ENCODE results near the gene MLLT1.

The MLLT1 gene

DNA sequence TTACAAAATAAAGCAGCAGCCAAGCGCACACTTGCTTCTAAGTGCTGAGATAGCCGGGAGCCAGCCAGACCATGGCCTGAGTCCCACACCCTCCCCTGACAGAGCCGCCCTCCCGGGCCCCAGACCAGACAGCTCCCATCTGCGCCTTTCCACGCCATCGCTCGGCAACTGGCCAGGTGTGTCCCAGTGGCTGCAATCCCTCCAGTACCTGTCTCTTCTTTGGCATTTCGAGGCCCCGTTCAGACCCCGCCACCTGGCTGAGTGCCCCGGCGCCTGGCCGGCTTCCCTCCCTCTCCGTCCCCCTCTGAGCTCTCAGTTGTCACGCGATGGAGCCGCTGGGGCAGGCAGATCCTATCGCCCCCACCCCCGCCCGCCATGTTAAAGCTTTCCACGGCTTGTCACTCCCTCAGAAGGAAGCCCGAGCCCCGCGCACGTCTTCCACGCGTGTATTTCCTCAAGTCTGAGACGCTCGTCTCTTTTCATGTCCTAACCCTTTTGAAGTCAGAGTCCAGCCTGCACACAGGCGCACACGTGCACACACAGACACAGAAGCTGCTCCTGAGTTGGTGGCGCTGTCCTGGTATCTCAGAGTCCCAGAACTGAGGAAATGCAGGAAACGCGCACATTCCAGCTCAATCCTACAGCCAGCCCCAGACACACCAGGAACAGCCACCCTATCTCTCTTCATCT is 7.9 kb downstream of the MLLT1 start:
- TF ChIP-seq, protein P1, sequence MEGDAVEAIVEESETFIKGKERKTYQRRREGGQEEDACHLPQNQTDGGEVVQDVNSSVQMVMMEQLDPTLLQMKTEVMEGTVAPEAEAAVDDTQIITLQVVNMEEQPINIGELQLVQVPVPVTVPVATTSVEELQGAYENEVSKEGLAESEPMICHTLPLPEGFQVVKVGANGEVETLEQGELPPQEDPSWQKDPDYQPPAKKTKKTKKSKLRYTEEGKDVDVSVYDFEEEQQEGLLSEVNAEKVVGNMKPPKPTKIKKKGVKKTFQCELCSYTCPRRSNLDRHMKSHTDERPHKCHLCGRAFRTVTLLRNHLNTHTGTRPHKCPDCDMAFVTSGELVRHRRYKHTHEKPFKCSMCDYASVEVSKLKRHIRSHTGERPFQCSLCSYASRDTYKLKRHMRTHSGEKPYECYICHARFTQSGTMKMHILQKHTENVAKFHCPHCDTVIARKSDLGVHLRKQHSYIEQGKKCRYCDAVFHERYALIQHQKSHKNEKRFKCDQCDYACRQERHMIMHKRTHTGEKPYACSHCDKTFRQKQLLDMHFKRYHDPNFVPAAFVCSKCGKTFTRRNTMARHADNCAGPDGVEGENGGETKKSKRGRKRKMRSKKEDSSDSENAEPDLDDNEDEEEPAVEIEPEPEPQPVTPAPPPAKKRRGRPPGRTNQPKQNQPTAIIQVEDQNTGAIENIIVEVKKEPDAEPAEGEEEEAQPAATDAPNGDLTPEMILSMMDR (IDR thresholded peaks at IDR 0.05; ENCODE audit: control insufficient read depth, insufficient read depth, low read depth, low read length, missing control alignments), result peak; percentile 22
- DNase-seq (ENCODE audit: low read depth), result peak; percentile 46
- peak overlapping the region; percentile 4 for H3K4me3 ChIP-seq (ENCODE audit: control insufficient read depth, low read depth, low read length)

DNA sequence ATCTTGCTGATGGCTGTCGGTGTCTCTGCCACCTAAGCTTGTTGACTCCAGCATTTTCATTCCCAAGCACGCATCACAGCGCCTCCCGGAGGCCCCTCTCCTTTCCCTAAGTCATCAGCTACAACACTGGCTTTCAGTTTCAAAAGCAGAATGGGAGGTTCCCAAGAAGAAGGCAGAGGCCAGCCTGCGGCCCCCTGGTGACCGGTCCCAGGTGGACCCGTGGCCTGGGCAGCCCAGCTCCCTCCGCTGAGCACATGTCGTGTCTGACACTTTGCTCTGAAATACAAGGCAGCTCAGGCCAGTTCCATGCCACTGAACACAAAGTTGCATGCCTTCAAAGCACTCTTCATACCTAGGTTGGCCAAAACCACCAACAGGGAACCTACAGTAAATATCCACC is 8.5 kb downstream of the MLLT1 start:
- TF ChIP-seq, protein P1 (IDR thresholded peaks at IDR 0.05; ENCODE audit: control insufficient read depth, insufficient read depth, low read depth, low read length, missing control alignments), result peak; percentile 41
- no peak for DNase-seq (ENCODE audit: low read depth)
- peak overlapping the region; percentile 4; the same call in 1 of the 2 replicates for H3K4me3 ChIP-seq (ENCODE audit: control insufficient read depth, low read depth, low read length)

DNA sequence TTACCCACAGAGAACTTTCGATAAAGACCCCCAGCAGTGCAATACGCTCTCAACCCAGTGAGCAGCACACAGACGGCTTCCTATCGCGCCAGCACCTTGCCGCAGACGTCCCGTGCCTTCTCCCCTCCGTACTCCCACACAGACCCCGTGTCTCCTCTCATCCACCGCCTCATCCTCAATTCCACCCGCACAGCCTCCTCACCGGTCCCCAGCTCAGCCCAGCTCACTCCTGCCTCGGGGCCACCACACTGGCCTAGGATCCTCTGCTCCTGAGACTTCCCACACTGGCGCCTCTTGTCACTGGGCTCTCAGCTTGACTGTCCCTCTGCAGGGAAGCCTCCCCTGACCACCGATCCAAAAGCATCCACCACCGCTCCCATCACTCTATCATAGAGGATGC is 9.0 kb downstream of the MLLT1 start:
- no peak overlapping the region for H3K4me3 ChIP-seq (ENCODE audit: control insufficient read depth, low read depth, low read length)
- TF ChIP-seq, protein P1 (IDR thresholded peaks at IDR 0.05; ENCODE audit: control insufficient read depth, insufficient read depth, low read depth, low read length, missing control alignments), result no peak
- DNase-seq (ENCODE audit: low read depth), result no peak

DNA sequence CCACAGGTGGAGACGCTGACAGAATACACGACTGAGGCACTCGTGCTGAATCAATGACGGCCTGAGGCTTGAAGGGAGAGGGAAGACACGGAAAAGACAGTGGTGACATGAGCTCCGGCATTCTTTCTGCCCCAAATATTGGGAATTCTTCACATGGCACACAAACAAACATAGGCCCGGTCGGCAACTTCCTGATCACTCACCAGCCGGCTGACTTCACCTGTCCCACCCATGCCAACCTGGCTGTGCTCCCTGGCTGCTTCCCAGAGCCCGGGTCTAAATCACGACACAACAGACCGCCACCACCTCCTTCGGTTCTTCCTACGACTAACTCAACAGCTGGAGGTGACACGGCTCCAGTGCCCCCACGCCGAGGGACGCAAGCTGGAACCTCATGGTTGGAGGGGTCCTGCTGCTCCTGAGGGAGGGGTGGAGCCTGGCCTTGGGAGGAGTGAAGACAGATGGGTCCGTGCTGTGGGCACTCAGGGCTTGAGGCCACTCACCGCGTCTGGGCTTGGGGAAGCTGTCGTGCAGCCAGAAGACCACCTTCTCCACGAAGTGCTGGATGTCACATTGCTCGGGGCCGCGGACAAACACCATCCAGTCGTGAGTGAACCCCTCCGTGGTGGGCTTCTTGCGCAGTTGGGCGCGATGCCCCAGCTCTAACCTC is 9.6 kb downstream of the MLLT1 start:
- no peak overlapping the region for H3K4me3 ChIP-seq (ENCODE audit: control insufficient read depth, low read depth, low read length)
- no peak for DNase-seq (ENCODE audit: low read depth)
- TF ChIP-seq, protein P1 (IDR thresholded peaks at IDR 0.05; ENCODE audit: control insufficient read depth, insufficient read depth, low read depth, low read length, missing control alignments), result no peak

DNA sequence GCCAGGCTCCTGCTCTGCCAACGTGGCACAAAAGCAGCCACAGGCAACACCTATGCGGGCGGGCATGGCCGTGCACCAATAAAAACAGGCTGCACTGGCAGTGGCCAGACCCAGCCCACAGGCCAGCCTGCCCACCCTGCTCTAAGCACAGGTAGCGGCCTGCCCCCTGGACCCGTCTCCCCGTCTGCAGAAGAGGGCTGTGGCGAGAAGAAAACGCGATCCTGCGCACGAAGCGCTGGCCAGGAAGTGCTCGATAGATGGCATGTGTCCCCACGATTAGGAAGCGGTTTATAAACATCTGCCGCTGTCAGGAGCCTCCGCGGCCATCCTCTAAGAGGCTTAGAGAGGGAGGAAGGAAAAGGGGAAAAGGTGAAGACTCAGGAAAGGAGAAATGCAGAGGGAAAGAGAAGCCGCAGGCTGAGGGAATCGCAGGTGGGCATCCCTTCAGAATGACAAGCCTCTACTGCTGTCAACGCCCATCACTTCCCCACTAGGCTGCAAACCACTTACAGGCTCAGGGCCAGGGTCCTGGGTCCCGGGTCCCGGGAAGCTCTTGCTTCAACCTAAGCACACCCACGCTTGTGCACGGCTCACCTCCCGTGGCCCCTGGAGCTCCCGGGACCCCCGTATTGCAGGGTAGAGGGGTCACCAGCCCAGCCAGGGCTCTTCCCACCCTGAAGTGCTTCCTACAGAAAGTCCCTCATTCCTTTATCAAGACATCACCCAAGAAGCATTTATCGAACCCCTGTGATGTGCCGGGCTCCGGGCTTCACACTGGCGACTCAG is 10.5 kb downstream of the MLLT1 start:
- DNase-seq (ENCODE audit: low read depth), result no peak
- TF ChIP-seq, protein P1 (IDR thresholded peaks at IDR 0.05; ENCODE audit: control insufficient read depth, insufficient read depth, low read depth, low read length, missing control alignments), result no peak
- H3K4me3 ChIP-seq (ENCODE audit: control insufficient read depth, low read depth, low read length), result no peak overlapping the region

DNA sequence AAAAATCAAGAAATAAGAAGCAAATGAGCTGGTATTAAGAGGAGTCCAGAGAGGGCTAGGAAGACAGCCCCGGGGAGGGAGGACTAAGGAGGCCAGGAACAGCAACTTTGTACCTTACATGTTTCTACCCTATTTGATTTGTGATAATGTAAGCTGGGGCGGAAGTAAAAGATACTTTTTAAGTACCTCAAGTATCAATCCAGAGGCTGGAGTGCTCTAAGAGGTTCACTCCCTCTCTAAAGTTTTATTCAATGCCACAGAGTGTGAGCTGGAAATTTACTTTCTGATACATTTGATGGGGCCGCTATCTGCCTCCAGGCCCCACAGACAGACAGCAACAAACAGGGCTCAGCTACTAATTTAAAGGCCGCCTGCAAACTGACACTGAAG is 11.4 kb downstream of the MLLT1 start:
- H3K4me3 ChIP-seq (ENCODE audit: control insufficient read depth, low read depth, low read length), result no peak overlapping the region
- TF ChIP-seq, protein P1 (IDR thresholded peaks at IDR 0.05; ENCODE audit: control insufficient read depth, insufficient read depth, low read depth, low read length, missing control alignments), result no peak
- no peak for DNase-seq (ENCODE audit: low read depth)
